ENCODE data around the gene KIF5A. TPM values are rescaled to one million over a fixed set of nuclear protein-coding genes. Genes with fewer than 3 reads are reported as not detected.
A peak's percentile ranks its signal among the peaks of the same experiment; 100 is the strongest.

KIF5A gene
- total and polyA plus RNA-seq, 2 of the 13 experiments (the other 11 are each of a cell fraction or from before 2014, with no cell fraction given): 1.6 to 11.9 TPM

DNA sequence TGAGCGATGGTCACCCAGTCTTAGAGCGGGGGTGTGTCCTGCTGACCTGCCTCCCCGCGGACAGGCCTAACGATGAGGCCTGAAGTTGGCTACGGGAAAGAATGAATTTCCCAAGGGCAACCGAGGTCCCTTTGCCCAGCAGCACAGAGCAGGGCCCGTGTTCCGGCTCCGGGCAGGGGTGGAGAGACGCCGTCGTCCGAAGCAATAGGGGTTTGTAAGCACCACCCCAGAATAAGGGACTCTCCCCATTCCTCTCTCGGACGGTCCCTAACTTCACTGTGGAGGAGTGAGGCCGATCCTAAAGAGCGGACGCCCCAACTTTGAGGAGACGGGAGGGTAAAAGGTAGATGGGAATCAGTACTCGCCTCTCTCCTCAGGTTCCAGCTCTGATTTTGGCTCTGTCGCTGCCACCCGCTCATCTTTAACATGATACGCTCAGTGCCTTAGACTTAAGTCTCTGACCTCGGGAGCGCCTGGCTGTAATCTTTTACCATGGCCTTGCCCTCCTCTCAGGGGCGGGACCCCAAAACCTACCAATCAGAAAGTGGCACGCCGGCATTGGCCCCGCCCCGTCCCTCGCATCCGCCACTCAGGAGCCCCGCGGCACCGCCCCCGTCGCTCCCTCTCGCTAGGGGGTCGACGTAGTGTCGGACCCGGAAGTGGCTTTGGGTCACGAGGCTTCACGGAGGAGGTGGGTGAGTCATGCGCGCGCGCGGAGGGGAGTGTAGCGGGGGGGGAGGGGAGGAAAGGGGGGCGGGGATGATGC is 29.6 kb upstream of the KIF5A start, which contains the start of gene DDIT3 (continued):
- TF ChIP-seq NR0B2 (CRISPR knock-in tag; IDR thresholded peaks at IDR 0.05): peak; percentile 78; the same call in 1 of the 2 replicates
- peak; percentile 53 for TF ChIP-seq ASH2L (IDR thresholded peaks at IDR 0.05; ENCODE audit: insufficient read length, low read depth, low read length)
- no peak for TF ChIP-seq ZFP36 (IDR thresholded peaks at IDR 0.05; ENCODE audit: borderline replicate concordance, low read depth, low read length, partially characterized antibody)
- TF ChIP-seq FIP1L1 (IDR thresholded peaks at IDR 0.05; ENCODE audit: borderline replicate concordance, insufficient read depth, low read depth, low read length): no peak
- TF ChIP-seq EHMT2 (IDR thresholded peaks at IDR 0.05; ENCODE audit: borderline replicate concordance, low read depth, low read length): no peak
- no peak for TF ChIP-seq ZNF549 (CRISPR knock-in tag; IDR thresholded peaks at IDR 0.05)
- TF ChIP-seq ZNF740 (CRISPR knock-in tag; IDR thresholded peaks at IDR 0.05): no peak
- TF ChIP-seq, protein P1, sequence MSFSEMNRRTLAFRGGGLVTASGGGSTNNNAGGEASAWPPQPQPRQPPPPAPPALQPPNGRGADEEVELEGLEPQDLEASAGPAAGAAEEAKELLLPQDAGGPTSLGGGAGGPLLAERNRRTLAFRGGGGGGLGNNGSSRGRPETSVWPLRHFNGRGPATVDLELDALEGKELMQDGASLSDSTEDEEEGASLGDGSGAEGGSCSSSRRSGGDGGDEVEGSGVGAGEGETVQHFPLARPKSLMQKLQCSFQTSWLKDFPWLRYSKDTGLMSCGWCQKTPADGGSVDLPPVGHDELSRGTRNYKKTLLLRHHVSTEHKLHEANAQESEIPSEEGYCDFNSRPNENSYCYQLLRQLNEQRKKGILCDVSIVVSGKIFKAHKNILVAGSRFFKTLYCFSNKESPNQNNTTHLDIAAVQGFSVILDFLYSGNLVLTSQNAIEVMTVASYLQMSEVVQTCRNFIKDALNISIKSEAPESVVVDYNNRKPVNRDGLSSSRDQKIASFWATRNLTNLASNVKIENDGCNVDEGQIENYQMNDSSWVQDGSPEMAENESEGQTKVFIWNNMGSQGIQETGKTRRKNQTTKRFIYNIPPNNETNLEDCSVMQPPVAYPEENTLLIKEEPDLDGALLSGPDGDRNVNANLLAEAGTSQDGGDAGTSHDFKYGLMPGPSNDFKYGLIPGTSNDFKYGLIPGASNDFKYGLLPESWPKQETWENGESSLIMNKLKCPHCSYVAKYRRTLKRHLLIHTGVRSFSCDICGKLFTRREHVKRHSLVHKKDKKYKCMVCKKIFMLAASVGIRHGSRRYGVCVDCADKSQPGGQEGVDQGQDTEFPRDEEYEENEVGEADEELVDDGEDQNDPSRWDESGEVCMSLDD (CRISPR knock-in tag; IDR thresholded peaks at IDR 0.05; ENCODE audit: borderline replicate concordance): no peak
- peak; percentile 21; the same call in 1 of the 2 replicates for TF ChIP-seq ZNF543 (CRISPR knock-in tag; IDR thresholded peaks at IDR 0.05)
- TF ChIP-seq, protein P2, sequence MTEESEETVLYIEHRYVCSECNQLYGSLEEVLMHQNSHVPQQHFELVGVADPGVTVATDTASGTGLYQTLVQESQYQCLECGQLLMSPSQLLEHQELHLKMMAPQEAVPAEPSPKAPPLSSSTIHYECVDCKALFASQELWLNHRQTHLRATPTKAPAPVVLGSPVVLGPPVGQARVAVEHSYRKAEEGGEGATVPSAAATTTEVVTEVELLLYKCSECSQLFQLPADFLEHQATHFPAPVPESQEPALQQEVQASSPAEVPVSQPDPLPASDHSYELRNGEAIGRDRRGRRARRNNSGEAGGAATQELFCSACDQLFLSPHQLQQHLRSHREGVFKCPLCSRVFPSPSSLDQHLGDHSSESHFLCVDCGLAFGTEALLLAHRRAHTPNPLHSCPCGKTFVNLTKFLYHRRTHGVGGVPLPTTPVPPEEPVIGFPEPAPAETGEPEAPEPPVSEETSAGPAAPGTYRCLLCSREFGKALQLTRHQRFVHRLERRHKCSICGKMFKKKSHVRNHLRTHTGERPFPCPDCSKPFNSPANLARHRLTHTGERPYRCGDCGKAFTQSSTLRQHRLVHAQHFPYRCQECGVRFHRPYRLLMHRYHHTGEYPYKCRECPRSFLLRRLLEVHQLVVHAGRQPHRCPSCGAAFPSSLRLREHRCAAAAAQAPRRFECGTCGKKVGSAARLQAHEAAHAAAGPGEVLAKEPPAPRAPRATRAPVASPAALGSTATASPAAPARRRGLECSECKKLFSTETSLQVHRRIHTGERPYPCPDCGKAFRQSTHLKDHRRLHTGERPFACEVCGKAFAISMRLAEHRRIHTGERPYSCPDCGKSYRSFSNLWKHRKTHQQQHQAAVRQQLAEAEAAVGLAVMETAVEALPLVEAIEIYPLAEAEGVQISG (CRISPR knock-in tag; IDR thresholded peaks at IDR 0.05): peak; percentile 51
- TF ChIP-seq SRSF1 (optimal IDR thresholded peaks at IDR 0.05; ENCODE audit: low read depth, low read length): peak; percentile 30
- TF ChIP-seq ZNF460 (CRISPR knock-in tag; IDR thresholded peaks at IDR 0.05; ENCODE audit: borderline replicate concordance): no peak
- no peak for TF ChIP-seq ZNF720 (CRISPR knock-in tag; IDR thresholded peaks at IDR 0.05)
- no peak for TF ChIP-seq KMT2B (CRISPR knock-in tag; IDR thresholded peaks at IDR 0.05)
- TF ChIP-seq, protein P3, sequence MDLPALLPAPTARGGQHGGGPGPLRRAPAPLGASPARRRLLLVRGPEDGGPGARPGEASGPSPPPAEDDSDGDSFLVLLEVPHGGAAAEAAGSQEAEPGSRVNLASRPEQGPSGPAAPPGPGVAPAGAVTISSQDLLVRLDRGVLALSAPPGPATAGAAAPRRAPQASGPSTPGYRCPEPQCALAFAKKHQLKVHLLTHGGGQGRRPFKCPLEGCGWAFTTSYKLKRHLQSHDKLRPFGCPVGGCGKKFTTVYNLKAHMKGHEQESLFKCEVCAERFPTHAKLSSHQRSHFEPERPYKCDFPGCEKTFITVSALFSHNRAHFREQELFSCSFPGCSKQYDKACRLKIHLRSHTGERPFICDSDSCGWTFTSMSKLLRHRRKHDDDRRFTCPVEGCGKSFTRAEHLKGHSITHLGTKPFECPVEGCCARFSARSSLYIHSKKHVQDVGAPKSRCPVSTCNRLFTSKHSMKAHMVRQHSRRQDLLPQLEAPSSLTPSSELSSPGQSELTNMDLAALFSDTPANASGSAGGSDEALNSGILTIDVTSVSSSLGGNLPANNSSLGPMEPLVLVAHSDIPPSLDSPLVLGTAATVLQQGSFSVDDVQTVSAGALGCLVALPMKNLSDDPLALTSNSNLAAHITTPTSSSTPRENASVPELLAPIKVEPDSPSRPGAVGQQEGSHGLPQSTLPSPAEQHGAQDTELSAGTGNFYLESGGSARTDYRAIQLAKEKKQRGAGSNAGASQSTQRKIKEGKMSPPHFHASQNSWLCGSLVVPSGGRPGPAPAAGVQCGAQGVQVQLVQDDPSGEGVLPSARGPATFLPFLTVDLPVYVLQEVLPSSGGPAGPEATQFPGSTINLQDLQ (CRISPR knock-in tag; IDR thresholded peaks at IDR 0.05): peak; percentile 42; the same call in 1 of the 2 replicates
- 0 out of 2 replicates have a peak, but pooled peaks have one; percentile 11 for TF ChIP-seq RAD51 (IDR thresholded peaks at IDR 0.05; ENCODE audit: borderline replicate concordance)
- no peak for TF ChIP-seq TRIM24 (CRISPR knock-in tag; IDR thresholded peaks at IDR 0.05)
- TF ChIP-seq RFX1 (IDR thresholded peaks at IDR 0.05): no peak
